ENCODE results near the gene CRHR1.

- TF ChIP-seq CTCF (IDR thresholded peaks at IDR 0.05) (no peak), POLR2A (IDR thresholded peaks at IDR 0.05) (no peak)
Observed at GRCh38 chr17:45755050-45755449, 29.1 kb upstream of the CRHR1 start.

Data from body of pancreas (tissue), 4 donors.